Epidermal melanocyte (primary cell): Measurements from ENCODE around the gene HSPG2.
"Not testable (repeated sequence)": the region's sequence is repeated elsewhere in the genome, so short reads cannot be mapped to it uniquely, and the experiment has no call there.

ENCODE experiments used
- DNase-seq: peaks from one replicate; pipeline ENCODE4 v3.0.0; 2011; ENCODE audit warnings: low spot score; ENCODE audit not compliant: insufficient read length

Gene HSPG2

DNA sequence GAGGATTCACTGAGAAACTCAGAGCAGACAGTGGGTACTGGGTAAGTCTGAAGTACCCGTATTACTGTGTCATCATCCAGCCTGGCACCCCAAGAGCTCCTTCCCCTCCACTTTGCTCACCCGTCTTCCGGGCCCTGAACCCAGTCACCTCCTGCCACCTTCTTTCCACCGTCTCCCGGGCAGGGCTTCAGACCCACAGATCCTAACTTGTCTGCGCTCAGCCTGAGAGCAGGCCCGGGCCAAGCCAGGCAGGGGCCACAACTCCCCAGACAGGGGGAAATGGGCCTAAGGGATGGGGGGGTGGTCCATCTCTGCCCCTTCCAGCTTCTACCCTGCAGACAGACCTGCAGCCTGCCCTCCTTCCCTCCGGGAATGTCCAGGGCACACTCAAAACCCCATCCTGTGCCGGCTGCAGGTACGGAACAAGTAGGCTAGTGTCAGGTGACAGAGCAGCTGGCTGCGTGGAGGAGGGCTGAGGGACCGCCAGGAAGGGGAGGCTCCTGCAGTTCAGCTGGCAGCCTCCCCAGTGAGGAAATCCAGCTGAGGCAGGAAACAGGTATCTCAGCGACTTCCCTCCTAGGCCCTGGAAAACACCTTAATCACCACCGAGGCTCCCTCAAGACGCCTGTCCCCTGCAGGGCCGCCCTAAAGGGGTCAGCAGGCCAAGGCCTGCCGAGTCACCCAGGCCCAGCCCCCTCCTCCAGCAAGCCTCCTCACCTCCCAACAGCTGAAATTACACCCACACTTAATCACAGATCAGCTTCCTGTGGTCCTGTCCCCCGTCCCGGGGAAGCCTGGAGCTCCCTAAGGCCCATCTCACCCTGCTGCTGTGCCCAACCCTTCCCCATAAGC, 3.5 kb downstream of the HSPG2 start:
- no peak for DNase-seq

DNA sequence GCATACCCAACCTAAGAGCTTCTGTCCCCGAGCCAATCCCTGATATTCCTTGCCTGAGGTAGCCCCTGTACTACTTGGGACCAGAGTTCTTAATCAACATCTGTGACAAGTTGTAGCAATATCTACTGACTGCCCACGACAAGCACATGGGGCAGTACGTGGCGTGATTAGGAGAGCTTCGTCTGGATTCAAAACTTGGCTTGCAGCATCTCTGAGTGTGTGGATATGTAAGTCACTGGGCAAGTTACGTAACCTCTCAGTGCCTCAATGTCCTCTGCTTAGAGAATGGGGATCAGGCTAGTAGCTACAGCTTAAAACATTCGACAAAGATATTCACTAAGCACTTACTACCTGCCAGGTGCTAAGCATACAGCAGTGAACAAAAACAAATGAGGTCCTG, 5.0 kb downstream of the HSPG2 start:
- no peak for DNase-seq

DNA sequence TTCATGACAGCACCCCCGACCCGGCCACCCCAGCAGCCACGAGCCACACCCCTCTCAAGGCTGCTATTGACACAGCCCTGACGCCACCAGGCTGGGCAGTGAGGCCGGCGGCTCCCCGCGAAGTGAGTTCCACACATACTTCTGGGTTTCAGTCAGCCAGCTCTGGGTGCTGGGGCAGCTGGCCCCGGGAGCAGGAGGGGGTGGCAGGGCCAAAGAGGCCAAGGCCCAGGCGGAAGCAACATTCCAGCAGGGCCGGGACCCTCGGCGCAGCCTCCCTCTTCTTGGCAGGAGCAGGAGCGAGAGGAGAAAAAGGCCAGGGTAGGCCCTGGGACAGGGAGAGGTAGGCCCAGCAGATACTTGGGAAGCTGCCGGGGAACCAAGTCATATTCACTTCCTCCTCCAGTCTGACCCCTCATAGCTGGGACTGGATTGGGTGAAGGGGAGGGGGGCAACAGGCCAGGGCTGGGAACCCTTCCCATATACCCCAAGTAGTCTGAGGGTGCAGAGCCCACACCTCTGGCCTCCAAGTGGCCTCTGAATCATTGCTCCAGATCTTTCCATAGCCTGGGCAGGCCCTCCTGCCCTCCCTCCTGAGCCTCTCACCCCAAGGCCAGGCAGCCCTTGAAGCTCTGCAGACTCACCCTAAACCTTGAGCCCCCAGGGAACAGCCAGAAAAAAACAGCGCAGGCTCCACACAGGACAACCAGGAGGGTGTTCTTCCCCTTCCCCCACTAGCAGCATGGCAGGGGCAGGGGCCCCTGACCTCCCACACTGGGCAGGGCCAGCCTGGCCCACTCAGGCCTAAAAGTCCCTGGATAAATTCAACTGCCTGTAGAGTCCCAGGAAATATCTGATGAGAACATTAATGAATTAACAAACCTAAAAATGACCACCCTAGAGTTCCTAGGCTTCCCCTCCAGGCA, 5.7 kb downstream of the HSPG2 start:
- peak; percentile 67 for DNase-seq

DNA sequence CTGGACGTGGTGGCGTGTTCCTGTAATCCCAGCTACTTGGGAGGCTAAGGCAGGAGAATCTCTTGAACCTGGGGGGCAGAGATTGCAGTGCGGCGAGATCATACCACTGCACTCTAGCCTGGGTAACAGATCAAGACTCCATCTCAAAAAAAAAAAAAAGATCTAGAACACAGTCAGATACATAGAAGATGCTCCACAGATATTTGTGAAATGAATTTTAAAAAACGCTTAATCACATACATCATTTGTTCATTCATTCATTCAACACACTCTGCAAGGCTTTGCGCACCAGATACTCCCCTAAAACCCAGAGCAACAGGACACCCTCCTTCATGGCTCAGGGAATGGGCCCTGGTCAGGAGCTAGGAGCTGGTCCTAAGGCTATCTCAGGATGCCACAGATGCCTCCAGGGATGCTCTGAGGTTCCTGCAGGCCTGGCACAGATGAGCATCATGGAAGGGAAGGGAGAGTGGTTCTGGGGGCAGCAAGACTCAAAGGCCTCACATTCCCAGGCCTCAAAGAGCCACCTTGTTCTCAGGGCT, 6.4 kb downstream of the HSPG2 start:
- DNase-seq, result no peak

DNA sequence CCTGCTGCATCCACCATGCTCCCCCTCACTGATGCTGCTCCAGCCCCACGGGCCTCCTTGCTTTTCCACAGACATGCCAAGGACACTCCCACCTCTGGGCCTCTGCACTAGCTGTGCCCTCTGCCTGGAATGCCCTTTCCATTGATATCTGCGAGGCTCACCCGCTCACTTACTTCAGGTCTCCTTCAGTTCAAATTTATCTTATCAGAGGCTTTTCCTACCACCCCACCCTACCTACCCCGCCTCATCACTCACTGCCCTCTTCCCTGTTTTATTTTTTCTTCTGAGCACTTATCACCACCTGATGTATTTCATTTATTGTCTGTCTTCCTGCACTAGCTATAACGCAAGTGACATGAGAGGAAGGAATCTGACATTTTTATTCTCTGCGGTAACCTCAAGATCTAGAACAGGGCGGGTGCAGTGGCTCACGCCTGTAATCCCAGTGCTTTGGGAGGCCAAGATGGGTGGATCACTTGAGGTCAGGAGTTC, 7.0 kb downstream of the HSPG2 start:
- no peak for DNase-seq

DNA sequence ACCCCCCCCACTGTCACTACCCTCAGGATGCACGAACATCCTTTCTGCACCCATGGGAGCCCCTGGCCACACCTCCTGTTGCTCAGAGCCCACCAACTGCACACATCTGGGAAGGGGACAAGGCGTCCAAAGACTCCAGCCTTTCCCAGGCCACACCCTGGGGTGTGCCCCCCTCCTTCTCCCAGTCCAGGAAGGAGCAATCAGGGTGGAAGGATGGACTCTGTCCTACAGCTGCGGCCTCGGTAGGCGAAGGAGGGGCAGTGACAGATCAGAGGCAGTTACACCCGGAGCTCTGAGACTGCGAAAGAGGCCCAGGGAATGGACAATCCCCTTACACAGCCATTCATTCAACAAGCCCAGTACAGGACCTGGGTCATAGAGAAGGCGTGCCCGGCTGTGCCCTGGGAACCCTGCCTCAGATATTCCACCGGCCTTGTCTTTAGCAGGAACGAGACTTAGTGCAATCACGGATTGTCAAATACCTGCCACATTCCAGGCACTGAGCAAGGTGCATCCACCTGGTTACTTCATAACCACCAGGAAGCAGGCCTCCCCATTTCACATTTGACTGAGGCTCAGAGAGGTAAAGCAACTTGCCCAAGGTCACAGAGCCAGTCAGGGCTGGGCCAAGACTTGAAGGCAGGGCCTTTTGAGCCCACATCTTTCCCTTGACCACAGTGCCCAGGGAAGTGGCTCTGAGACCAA, 9.4 kb downstream of the HSPG2 start:
- DNase-seq, result no peak

DNA sequence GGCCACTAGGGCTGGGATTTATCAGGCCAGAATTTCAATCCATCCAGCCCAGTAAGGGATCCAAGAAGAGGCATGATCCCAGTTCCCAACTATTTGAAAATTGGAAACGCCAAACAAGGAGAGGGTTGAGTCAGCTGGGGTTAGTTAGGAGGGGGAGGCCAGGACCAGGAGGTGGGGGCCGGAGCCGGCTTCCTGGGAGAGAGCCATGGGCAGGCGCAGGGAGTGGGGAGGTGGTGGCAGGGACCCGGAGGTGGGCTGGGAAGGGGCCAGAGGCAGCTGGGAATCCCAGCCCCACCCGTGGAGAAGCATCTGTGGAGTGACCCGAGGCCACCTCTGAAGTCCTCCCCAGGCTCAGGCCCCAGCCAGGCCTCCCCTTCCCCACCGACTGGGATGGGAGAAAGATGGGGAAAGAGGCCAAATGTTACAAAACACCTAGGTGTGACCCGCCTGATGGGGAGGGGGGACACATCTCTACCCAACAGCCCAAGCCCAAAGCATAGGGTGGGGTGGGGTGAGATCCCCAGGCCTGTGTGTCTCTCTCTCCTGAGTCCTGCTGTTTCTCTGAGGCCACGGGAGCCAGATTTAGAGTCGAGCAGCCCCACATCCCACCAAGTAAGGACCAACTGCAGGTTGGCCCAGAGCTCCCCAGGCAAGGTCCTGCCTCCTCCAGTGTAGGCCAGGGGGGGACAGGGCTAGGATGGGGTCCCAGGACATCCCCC, 10.1 kb downstream of the HSPG2 start:
- no peak for DNase-seq

DNA sequence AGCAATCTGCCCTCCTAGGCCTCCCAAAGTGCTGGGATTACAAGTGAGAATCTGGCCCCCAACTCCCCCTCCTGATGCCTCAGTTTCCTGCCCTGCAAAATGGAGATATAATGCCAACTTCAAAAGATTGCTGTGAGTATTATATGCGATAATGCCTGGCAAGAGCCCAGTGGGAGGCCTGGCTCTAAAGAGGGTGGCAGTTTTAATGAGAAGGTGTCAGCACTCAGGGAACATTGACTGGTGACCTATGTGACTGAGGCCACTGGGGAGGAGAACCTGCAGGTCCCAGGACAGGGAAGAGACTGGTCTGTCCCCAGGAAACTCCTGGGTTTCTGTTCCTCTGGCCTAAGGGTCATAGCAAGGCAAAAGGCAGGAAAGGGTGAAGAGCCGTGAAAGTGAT, 11.0 kb downstream of the HSPG2 start:
- DNase-seq, result no peak

DNA sequence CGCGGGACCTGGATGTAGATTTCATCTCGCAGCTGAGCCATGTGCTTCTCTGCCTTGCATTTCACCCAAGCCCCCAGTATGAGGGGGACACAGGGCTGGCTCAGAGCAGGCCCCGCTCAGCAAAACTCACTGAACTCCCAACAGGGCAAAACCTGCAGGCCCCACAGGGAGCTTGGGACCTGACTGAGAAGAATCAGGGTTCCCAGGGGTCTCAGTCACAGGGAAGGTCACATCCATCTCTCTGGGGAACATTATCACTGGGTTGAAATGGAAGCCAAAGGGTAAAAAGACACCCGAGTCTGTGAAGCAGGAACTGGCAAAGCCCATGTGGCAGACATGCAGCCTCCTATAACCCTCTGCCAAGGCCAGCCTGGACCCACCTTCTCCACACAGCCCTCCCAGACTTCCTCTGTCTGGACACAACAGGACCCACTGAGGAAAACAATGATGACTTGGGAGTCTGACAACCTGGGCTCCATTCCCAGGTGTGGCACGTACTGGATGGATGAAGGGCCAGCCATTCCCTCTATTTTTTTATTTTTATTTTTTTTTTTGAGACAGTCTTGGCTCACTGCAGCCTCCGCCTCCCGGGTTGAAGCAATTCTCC, 11.7 kb downstream of the HSPG2 start:
- no peak for DNase-seq

DNA sequence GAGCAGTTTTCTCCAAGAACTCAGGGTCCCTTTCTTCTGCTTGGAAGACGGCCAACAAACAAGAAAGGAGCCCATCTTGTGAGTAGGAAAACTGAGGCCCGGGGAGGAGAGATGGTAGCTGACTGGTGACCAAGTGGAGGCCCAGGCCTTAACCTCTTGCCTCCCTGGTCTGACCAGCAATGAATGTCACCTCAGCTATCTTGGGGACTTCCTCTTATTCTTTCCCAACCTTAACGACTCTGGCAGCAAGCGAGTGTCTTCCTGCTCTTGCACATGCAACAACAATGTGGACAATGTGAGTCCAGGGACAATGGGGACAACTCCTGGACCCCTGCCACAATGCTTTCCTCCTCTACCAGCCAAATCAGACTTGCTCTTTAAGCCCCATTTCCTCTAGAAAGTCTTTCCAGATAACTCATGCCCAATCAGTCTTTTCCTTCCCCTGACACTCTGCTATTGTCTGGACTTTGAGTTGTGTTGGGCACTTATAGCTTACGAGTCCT, 12.6 kb downstream of the HSPG2 start:
- DNase-seq, result no peak

DNA sequence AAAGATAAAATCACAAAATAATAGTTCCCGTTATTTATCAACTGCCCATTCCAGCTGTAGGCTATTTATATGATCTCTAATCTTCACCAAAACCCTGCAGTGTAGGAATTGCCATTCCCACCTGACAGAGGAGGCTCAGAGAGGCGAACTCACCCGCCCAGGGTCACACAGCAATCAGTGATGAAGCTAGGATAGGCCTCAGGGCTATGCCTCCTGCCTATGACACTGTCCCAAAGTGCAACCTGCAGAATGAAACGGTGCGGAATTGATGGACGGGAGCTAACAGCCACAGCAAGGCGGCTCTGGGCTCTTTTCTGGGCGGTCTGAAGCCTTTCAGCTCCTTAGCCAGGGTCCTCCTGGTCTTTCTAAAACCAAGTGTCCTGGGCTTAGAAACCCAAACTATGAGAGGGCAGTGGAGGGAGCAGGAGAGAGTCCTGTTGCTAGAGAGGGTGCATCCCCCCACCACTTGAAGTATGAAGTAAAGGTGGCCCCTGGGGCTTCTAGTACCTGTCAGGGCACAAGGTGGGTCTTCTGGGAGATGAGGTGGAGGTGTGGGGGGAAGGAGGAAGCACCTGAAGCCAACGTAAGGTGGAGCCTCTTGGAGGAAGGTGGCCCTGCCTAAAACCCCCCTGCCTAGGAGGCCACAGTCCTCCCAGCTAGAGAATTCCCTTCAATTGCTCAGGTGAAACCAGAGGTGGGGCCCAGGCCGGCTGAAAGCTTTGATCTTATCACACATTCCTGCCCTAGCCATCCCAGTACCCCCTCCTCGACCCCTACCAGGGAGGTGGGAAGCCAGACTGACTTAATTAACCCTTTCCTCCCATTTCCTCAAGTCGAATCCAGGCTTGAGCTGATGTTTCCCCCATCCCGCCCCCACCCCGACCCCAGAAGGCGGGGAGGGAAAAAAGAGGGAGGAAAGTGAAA, 14.8 kb downstream of the HSPG2 start:
- peak; percentile 5 for DNase-seq

DNA sequence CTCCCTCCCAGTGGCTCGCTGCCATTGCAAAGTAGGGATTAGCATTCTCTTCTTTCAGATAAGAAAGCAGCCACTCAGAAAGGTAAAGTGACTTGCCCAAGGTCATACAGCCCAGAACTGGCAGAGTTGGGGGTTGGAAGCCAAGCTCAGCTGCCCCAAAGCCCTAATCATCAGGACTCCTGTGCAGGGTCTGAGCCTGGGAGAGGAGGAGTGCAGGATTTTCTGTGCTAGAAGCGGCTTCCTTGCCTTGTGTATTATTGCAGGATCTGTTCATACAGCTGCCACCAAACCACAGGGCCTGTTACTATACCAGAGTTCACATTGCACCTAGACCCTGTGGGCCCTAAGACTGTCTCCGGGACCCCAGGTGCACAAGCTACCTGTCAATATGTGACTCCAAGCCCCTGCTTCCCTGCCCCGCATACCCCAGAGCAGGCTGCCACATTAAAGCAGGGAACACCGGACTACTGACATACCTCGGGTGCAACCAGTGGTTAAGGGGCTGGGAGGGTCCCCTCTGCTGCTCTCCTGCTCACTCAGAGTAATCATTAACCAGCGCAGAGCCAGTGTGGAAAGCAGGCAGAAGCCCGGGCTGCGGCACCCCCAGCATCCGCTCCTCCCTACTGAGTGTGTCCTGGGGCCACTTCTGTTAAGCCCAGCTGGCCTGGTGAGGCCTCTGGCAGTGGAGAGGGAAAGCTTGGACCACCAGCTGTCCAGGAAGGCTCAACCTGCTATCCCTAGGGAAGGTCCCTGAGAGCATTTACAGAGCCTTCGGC, 15.8 kb downstream of the HSPG2 start:
- peak; percentile 11 for DNase-seq

DNA sequence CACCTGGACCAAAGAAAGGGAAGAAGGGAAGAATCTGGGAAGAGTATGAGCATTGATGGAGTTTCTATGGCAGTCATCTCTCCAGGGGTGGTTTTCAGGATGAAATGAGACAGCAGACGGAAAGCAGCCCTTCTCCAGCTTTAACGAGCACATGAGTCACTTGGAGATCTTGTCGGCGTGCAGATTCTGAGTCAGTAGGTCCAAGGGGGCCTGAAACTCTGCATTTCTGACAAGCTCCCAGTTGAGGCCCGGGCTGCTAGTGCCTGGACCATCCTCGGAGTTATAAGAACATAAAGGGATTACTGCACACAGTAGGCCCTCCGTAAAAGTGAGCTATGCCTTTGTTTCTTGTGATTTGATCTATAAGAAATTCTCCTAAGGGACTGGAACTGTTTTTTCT, 17.6 kb downstream of the HSPG2 start:
- no peak for DNase-seq

DNA sequence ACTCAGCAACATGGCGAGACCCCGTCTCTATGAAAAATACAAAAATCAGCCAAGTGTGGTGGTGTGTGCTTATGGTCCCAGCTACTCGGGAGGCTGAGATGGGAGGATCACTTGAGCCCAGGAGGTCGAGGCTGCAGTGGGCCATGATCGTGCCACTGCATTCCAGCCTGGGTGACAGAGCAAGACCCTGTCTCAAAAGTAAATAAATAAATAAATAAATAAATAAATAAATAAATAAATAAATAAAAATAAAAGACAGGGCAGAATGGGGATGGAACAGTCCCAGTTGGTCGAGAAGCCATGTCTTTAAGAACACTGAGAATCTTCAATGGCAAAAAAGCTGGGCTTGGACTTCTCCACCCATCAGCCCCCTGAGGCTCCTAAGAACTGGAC, 19.9 kb downstream of the HSPG2 start:
- DNase-seq, result not testable (repeated sequence)

DNA sequence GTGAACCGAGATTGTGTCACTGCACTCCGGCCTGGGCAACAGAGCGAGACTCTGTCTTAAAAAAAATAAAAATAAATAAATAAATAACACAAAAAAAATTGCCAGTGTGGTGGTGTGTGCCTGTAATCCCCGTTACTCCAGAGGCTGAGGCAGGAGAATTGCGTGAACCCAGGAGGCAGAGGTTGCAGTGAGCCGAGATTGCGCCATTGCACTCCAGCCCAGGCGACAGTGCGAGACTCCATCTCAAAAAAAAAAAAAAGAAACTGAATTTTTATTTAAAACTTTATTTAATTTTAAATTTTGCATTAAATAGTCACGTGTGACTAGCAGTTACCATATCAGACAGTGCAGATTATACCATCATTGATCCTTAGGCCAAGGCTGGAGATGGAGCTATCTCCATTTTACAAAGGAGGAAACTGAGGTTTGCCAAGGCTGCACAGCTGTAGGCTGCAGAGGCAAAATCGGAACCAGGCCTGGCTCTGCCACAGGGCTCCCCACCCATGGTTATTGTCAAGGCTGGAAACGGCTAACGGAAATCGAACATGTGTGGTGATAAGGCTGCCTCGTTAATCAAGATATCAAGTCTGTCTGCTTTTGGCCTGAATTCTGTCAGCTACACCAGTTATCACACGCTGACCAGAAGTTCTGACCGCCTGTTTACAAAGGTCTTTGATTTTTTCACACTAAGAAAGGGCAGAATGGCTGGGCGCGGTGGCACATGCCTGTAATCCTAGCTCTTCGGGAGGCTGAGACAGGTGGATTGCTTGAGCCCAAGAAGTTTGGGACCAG, 20.5 kb downstream of the HSPG2 start:
- no peak for DNase-seq

DNA sequence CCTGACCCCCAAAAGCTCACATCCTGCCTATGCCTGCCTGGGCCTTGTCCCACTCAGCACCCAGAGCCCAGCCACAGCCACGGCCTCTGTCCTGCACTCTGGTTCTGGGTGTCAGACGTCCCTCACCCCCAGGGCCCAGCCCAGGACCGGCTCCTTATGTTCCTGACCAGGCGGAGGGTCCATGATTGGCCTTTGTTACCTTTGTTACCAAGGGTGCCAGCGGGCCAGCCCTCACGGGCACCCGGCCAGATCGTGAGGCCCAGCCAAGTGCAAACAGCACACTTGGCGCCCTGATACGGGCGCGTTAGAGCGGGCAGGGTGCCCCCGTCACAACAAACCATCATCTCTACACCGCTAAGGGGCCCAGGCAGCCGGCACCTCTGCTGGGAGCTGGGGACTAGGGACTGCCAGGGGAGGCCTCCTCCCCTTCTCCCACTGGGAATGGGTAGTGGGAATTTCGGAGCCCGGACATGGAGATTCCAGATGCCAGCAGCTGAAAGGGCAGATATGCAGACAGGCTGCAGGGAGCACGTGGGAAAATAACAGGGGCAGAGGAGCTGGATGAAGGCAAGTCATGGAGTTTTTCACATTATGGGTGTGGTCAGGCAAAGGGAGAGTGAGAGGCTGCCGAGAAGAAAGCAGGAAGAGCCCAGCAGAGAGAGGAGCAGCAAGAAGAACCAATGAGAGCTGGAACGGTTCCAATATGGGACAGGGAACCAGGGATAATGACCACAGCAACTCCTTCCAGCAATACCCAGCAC, 22.1 kb downstream of the HSPG2 start:
- no peak for DNase-seq

DNA sequence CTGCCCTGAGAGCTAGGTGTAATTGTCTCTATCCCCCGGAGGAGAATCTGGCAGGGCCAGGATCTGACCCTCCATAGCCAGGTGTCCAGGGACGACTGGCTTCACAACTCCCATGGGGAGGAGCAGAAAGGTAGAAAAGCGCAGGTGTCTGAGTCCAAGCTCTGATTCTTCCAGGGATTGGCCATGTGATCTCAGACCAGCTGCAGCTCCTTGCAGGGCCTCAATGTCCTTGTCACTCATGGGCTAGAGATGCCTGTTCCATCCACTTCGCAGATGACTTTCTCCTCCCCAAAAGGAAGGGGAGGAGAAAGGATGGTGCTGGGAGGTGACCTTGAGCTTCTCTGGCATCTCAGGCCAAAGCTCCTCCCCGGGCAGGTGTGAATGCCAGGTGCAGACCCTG, 22.7 kb downstream of the HSPG2 start:
- DNase-seq, result no peak
